Prostate gland (tissue), 2 donors: ENCODE results near the gene ITPRIP. TPM values are rescaled to one million over a fixed set of nuclear protein-coding genes. Genes with fewer than 3 reads are reported as not detected.
A peak's percentile ranks its signal among the peaks of the same experiment; 100 is the strongest.

Experiments used
- DNase-seq: peaks from one replicate; pipeline ENCODE4 v3.0.0-alpha.2; 2019; ENCODE audit warnings: low spot score
- H3K27ac ChIP-seq, 2 donors: fragments of 200-600 bp; sonication (generic); 2 replicates each; pipeline ENCODE4 v1.5.1; 2017 to 2019
- H3K27me3 ChIP-seq: fragments of 200-600 bp; sonication (generic); replicated peaks from 2 replicates; pipeline ENCODE4 v1.5.1; 2019; ENCODE audit not compliant: insufficient read depth
- H3K36me3 ChIP-seq, 2 donors: fragments of 200-600 bp; sonication (generic); 1 replicate in 1 of 2; 2 replicates in 1 of 2; pipeline versions ENCODE4 v1.5.1 to v1.8.1; 2017 to 2019
- H3K4me1 ChIP-seq: fragments of 200-600 bp; sonication (generic); replicated peaks from 2 replicates; pipeline ENCODE4 v1.5.1; 2019
- H3K4me3 ChIP-seq, 2 donors: fragments of 200-600 bp; sonication (generic); 2 replicates each; pipeline ENCODE4 v1.5.1; 2017 to 2019
- H3K9me3 ChIP-seq: fragments of 200-600 bp; sonication (generic); 2 replicates; pipeline ENCODE4 v1.5.1; 2017
- CTCF ChIP-seq, 4 experiments: fragments of 200-600 bp in 2 of 4; fragments of 450-650 bp in 2 of 4; sonication (generic) in 2 of 4; IDR thresholded peaks; 1 replicate in 3 of 4; 2 replicates in 1 of 4; pipeline ENCODE4 v1.5.1; 2016 to 2019; ENCODE audit warnings: antibody characterized with exemption in 4 of 4, mild to moderate bottlenecking in 2 of 4, moderate library complexity in 2 of 4
- POLR2A ChIP-seq: fragments of 450-650 bp; IDR thresholded peaks from one replicate; pipeline ENCODE4 v1.6.1; 2016; ENCODE audit warnings: antibody characterized with exemption, mild to moderate bottlenecking
- POLR2AphosphoS5 ChIP-seq: sonication (generic); formaldehyde crosslinking; IDR thresholded peaks from one replicate; pipeline ENCODE4 v1.6.1; 2017; ENCODE audit warnings: antibody characterized with exemption
- WGBS: methylation state at CpG from one replicate; pipeline ENCODE4 v1.1.5; 2018; 5-methylcytosine and 5-hydroxymethylcytosine counted together
- intact Hi-C: fragments of 100-400 bp; cut with DNase I; formaldehyde crosslinking; loops from one replicate; pipeline ENCODE4 v1.14.2; 2022
- total RNA-seq, 2 donors: library from RNA; depleted of rRNA; stranded (reverse); fragments of >200 nt; gene quantifications; one replicate each; pipeline ENCODE4 v1.1.0, GENCODE V29; 2016

ITPRIP gene
- total RNA-seq, 2 donors from 2014 or later, result 12.5 to 35.8 TPM

- peak; percentile 55 for DNase-seq
- H3K4me3 ChIP-seq, result no peak overlapping the region
- H3K9me3 ChIP-seq, result no peaks in the 10 kb centered on the region
- peak overlapping the region; percentile 43 to 47 for H3K27ac ChIP-seq
- 29% methylated on average over 5 of the region's 5 CpGs for WGBS
- H3K4me1 ChIP-seq, result no peaks in the 10 kb centered on the region
- intact Hi-C loops, result loop anchor here (1.0 to 5.0 kb wide), 2 partner anchors 42 to 58 kb away; no protein-coding TSS in a partner anchor
- H3K36me3 ChIP-seq, result no peaks in the 10 kb centered on the region
- TF ChIP-seq POLR2A (no peak), CTCF (IDR thresholded peaks at IDR 0.05) (no peak), POLR2AphosphoS5 (peak; percentile 48)
- no peaks in the 10 kb centered on the region for H3K27me3 ChIP-seq
These were observed 11.4 kb upstream of the ITPRIP start for GRCh38 chr10:104349623-104350126.

GRCh38 chr10:104348601-104349000 lies 10.3 kb upstream of the ITPRIP start:
- intact Hi-C loops, result no loop called here
- Histone ChIP-seq H3K4me3 (no peak overlapping the region), H3K4me1 (no peaks in the 10 kb centered on the region), H3K27ac (no peak overlapping the region), H3K36me3 (no peaks in the 10 kb centered on the region), H3K27me3 (no peaks in the 10 kb centered on the region), H3K9me3 (no peaks in the 10 kb centered on the region)
- TF ChIP-seq POLR2A (no peak), CTCF (IDR thresholded peaks at IDR 0.05) (no peak)
- 93% methylated on average over 2 of the region's 2 CpGs for WGBS
- DNase-seq, result no peak

- no peaks in the 10 kb centered on the region for H3K36me3 ChIP-seq
- intact Hi-C loops, result no loop called here
- no peaks in the 10 kb centered on the region for H3K27me3 ChIP-seq
- no peak overlapping the region for H3K27ac ChIP-seq
- H3K4me1 ChIP-seq, result no peaks in the 10 kb centered on the region
- 65% methylated on average over 4 of the region's 4 CpGs for WGBS
- TF ChIP-seq CTCF (IDR thresholded peaks at IDR 0.05) (no peak), POLR2AphosphoS5 (no peak), POLR2A (no peak)
- H3K4me3 ChIP-seq, result no peak overlapping the region
- DNase-seq, result no peak
- no peaks in the 10 kb centered on the region for H3K9me3 ChIP-seq
These were observed 9.2 kb upstream of the ITPRIP start for GRCh38 chr10:104347295-104348045.

- Histone ChIP-seq H3K4me3 (no peak overlapping the region), H3K27me3 (no peaks in the 10 kb centered on the region), H3K27ac (no peak overlapping the region), H3K4me1 (no peaks in the 10 kb centered on the region), H3K9me3 (no peaks in the 10 kb centered on the region), H3K36me3 (no peaks in the 10 kb centered on the region)
- 67% methylated on average over 4 of the region's 4 CpGs for WGBS
- no peak for DNase-seq
- no peak for TF ChIP-seq CTCF (IDR thresholded peaks at IDR 0.05)
- TF ChIP-seq POLR2AphosphoS5, result no peak
- no peak for TF ChIP-seq POLR2A
- intact Hi-C loops, result no loop called here
These were observed 7.7 kb upstream of the ITPRIP start for GRCh38 chr10:104345941-104346340.

GRCh38 chr10:104345515-104345914 lies 7.2 kb upstream of the ITPRIP start:
- H3K4me1 ChIP-seq, result peaks cover 1% of the 10 kb centered on the region
- H3K27ac ChIP-seq, result no peak overlapping the region
- no peak for DNase-seq
- TF ChIP-seq POLR2AphosphoS5 (no peak), CTCF (IDR thresholded peaks at IDR 0.05) (no peak), POLR2A (no peak)
- H3K4me3 ChIP-seq, result no peak overlapping the region
- no peaks in the 10 kb centered on the region for H3K9me3 ChIP-seq
- intact Hi-C loops, result no loop called here
- H3K27me3 ChIP-seq, result no peaks in the 10 kb centered on the region
- H3K36me3 ChIP-seq, result no peaks in the 10 kb centered on the region
